ENCODE results near the gene GPR21.

GPR21 gene, protein sequence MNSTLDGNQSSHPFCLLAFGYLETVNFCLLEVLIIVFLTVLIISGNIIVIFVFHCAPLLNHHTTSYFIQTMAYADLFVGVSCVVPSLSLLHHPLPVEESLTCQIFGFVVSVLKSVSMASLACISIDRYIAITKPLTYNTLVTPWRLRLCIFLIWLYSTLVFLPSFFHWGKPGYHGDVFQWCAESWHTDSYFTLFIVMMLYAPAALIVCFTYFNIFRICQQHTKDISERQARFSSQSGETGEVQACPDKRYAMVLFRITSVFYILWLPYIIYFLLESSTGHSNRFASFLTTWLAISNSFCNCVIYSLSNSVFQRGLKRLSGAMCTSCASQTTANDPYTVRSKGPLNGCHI

DNA sequence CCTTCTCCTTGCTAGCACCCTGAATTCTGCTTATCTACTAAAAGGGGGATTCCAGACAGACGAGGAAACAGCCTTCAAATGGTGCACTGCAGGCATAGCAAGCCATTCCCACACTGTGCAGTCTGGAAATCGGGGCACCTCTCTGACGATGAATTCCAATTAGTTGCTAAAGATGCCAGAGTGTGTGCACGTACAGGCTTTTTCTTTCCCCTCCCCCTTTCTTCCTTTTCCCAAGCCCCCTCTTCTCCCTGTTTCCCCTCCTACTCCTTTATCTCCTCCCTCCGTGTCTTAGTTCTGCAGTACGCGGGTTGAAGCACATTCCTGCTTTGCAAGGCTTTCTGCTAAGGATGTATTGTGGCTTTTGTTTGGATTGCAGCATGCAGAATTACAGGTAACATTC lies at the start of gene GPR21:
GPR21 (plus strand) TSS at position 316 of the 400 bp plus-strand sequence. CDS start 900 bp downstream, outside the sequence.
- peak in 35 of 42 donors; percentile 12 to 77 (median 44) for DNase-seq
- intact Hi-C loops (cut with DNase I) = no loop called here

DNA sequence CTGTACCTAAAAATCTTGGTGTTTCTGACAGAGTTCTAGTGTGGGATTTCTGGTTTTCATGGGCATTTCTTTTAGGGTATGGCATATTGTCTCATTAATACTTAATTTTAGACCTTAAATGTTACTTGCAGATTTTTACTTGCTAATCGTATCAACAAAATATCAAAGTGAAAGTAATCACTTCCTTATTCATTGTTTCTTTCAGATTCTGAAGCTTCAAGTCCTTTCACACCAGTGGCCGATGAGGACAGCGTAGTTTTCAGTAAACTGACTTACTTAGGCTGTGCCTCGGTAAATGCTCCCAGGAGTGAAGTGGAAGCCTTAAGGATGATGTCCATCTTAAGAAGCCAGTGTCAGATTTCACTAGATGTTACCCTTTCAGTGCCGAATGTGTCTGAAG lies 47.5 kb upstream of the GPR21 start:
- intact Hi-C loops (cut with DNase I) = no loop called here
- no peak for DNase-seq

DNA sequence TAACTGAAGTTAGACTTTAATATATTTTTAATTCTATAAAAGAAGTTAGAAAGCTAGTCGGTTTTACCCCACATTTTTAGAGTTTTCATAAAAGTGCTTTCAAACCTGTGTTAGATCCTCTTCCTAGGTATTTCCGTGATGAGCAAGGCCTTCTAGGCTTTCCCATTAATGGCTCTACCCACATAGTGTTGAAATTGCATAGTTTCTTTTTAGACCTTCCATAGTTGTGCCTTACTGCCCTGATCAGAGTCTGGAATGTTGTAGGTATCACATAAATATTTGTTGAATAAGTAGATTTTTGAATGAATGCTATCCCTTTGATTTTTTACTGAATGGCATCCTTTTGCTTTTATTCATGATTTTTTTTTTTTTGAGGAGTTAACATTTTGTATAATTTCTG lies 45.3 kb upstream of the GPR21 start:
- no peak for DNase-seq
- intact Hi-C loops (cut with DNase I) = no loop called here

- no peak for DNase-seq
- intact Hi-C loops (cut with DNase I) = no loop called here
Measured at GRCh38 chr9:122988920-122989621, 44.4 kb upstream of the GPR21 start.

- intact Hi-C loops (cut with DNase I) = no loop called here
- peak in 26 of 42 donors; percentile 13 to 78 (median 34) for DNase-seq
Measured at GRCh38 chr9:122991370-122991830, 42.1 kb upstream of the GPR21 start.

DNA sequence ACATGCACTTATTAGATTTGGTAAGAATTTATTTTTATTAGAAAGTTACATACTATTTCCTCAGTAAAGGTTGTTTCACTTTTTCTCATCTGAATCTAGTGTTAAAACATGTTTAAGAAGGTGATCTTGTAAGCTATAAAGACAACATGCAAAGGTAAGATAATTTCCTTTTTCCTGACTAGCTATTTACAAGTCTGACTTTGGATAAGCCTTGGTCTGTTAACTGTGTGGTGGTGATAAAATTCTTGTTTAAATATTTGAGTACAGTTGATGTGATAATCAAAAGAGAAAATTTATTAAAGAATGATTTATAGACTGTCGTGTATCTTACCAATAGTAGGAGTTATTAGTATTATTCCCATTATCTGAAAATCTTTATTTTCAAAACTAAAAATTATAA lies 36.9 kb upstream of the GPR21 start:
- intact Hi-C loops (cut with DNase I) = no loop called here
- no peak for DNase-seq

DNA sequence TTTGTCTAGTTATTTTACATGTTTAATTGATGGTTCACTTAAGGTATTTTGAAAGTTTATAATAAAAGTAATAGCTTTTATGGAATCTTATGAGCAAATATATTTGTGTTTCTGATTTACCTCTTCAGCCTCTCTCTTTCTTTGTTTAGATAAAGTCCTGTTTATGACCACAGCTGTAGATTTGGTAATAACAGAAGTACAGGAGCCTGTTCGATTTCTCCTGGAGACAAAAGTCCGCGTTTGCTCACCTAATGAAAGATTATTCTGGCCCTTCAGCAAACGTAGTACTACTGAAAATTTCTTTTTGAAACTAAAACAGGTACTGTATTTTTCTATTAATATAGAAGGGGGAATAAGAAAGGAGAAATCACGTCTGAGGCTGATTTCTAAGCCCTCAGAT lies 35.0 kb upstream of the GPR21 start:
- intact Hi-C loops (cut with DNase I) = no loop called here
- DNase-seq = no peak

DNA sequence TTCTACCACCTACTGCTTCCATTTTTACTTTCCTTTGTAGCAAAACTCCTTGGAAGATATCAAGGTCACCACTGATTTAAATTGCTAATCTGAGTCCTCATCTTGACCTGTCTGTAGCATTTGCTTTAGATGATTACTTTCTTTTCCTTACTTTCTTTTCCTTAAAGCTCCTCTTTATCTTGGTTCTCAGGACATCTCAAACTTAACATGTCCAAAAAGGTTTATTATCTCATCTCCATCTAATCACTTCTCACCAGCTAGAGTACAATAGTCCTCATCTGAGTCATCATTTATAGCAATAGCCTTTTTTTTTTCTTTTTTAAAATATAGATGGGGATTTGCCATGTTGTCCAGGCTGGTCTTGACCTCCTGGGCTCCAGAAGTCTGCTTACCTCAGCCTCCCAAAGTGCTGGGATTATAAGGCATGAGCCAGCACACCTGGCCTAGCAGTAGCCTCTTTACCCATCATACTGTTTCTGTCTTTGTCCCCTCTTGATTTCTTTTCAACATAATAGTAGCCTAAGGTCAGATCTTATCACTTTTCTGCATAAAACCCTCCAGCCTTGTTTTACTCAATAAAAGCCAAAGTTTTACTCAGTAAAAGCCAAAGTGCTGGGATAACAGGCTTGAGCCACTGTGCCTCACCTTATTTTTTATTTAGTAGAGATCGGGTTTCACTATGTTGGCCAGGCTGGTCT lies 32.9 kb upstream of the GPR21 start:
- intact Hi-C loops (cut with DNase I) = no loop called here
- no peak for DNase-seq

- DNase-seq = no peak
- intact Hi-C loops (cut with DNase I) = no loop called here
Measured at GRCh38 chr9:123002754-123003153, 30.7 kb upstream of the GPR21 start.

DNA sequence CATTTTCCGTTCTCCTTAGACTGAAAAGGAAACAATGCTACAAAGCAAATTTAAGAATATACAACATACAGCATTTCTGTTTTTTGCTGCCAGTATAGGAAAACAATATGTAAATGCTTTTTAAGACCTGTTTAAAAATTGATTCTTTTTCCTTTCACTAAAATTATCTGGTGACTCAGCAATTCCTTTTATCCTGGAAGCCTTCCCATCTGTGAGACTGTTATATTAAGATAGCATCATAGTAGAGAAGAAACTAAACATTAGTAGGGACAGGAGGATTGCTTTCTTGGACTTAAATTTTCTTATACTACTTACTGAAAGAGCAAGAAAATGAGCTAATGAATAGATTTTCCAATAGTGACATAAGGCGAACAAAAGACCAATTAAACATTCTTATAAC lies 30.0 kb upstream of the GPR21 start:
- intact Hi-C loops (cut with DNase I) = no loop called here
- no peak for DNase-seq

- no peak for DNase-seq
- intact Hi-C loops (cut with DNase I) = no loop called here
Measured at GRCh38 chr9:123005964-123006363, 27.5 kb upstream of the GPR21 start.

DNA sequence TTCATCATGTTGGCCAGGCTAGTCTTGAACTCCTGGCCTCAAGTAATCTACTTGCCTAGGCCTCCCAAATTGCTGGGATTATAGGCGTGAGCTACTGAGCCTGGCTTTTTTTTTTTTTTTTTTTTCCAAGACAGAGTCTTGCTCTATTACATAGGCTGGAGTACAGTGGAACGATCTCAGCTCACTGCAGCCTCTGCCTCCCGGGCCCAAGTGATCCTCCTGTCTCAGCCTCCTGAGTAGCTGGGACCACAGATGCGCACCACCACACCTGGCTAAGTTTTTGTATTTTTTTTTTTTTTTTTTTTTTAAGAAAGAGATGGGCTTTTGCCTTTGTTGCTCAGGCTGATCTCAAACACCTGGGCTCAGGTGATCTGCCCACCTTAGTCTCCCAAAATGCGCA lies 26.2 kb upstream of the GPR21 start:
- DNase-seq = no peak
- intact Hi-C loops (cut with DNase I) = no loop called here

- intact Hi-C loops (cut with DNase I) = no loop called here
- DNase-seq = no peak
Measured at GRCh38 chr9:123008909-123009308, 24.6 kb upstream of the GPR21 start.

- no peak for DNase-seq
- intact Hi-C loops (cut with DNase I) = no loop called here
Measured at GRCh38 chr9:123011380-123011779, 22.1 kb upstream of the GPR21 start.

- intact Hi-C loops (cut with DNase I) = no loop called here
- no peak for DNase-seq
Measured at GRCh38 chr9:123011878-123012528, 21.5 kb upstream of the GPR21 start.

GRCh38 chr9:123016631-123017030 lies 16.8 kb upstream of the GPR21 start:
- intact Hi-C loops (cut with DNase I) = no loop called here
- DNase-seq = no peak

GRCh38 chr9:123020796-123021195 lies 12.7 kb upstream of the GPR21 start:
- DNase-seq = no peak
- intact Hi-C loops (cut with DNase I) = no loop called here

DNA sequence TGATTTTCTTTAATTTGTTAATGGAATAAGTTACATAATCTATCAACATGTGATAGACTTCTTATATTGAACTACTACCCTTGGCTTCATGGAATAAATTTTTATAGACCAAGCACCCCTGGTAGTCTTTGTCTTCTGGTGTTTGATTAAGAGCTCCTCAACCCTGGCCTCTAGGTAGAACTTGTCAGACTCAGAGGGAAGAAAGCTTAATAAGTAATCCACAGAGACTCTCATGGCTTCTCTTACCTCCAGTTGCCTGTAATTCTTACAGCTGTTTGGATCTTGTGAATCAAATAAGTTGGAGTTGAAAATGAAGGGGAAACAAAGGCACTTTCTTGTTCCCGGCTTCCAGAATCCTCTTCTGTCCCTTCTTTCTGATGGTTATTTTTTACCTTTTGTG lies 7.0 kb upstream of the GPR21 start:
- intact Hi-C loops (cut with DNase I) = no loop called here
- no peak for DNase-seq

GRCh38 chr9:123027517-123027916 lies 6.0 kb upstream of the GPR21 start:
- intact Hi-C loops (cut with DNase I) = no loop called here
- no peak for DNase-seq

- intact Hi-C loops (cut with DNase I) = no loop called here
- DNase-seq = no peak
Measured at GRCh38 chr9:123028136-123028535, 5.3 kb upstream of the GPR21 start.

All from head of caudate nucleus (tissue), 42 donors.